HepG2 (cell line): ENCODE measurements around the gene LMF2. TPM values are rescaled to one million over a fixed set of nuclear protein-coding genes. Genes with fewer than 3 reads are reported as not detected.

Experiments
- ATAC-seq: fragments of 200-7000 bp; cut with Tn5 transposase; 3 replicates; pipeline ENCODE4 v1.9.1; 2020; ENCODE audit warnings: mild to moderate bottlenecking, moderate library complexity
- BruUV-seq: library from RNA; stranded (reverse); fragments of 400-500 nt; replicated peaks from 2 replicates; lab custom pipeline; 2021; lab: Mats Ljungman, UMichigan
- CTCF ChIA-PET: fragments of 300-600 bp; formaldehyde crosslinking; extraction: SDS; loops from one replicate; lab custom pipeline; 2021; ENCODE audit warnings: low total read pairs, inconsistent platforms, low intra/inter-chr PET ratio; lab: Yijun Ruan, JAX
- POLR2A ChIA-PET: fragments of 350-600 bp; sonication (Branson Sonifier 250); formaldehyde crosslinking; loops from one replicate; lab custom pipeline; 2020; ENCODE audit warnings: antibody characterized with exemption, inconsistent platforms; lab: Yijun Ruan, JAX
- DNase-seq: peaks from one replicate; pipeline ENCODE4 v3.0.0-alpha.2; 2015; ENCODE audit warnings: low spot score
- FAIRE-seq: peaks from 3 replicates; lab custom pipeline; 2011; peaks lifted over from hg19 to GRCh38; lab: Jason Lieb, UNC
- H2AFZ ChIP-seq: one replicate; pipeline ENCODE4 v1.6.1; 2011; ENCODE audit warnings: low read length, inconsistent platforms
- H3K27ac ChIP-seq: fragments of 300-600 bp; 3 replicates; pipeline ENCODE4 v1.8.0; 2011; ENCODE audit warnings: mixed run types, mild to moderate bottlenecking, mixed read lengths, low read length, inconsistent platforms; ENCODE audit not compliant: insufficient read depth; ENCODE audit errors: extremely low read length
- H3K27me3 ChIP-seq, 2 experiments: fragments of 200-600 bp in 1 of 2; 2 replicates in 1 of 2; 3 replicates in 1 of 2; pipeline versions ENCODE4 v1.6.0 to v1.8.0; 2011; ENCODE audit warnings: low read length in 2 of 2, mild to moderate bottlenecking in 2 of 2, moderate library complexity in 2 of 2, inconsistent platforms in 1 of 2; ENCODE audit not compliant: insufficient read depth in 2 of 2, control insufficient read depth in 1 of 2
- H3K36me3 ChIP-seq, 2 experiments: fragments of 200-600 bp in 1 of 2; replicated peaks in 1 of 2; 2 replicates in 1 of 2; 3 replicates in 1 of 2; pipeline versions ENCODE4 v1.5.1 to v1.8.0; 2011; ENCODE audit warnings: low read length in 2 of 2, inconsistent platforms in 1 of 2; ENCODE audit not compliant: insufficient read depth in 2 of 2, control insufficient read depth in 1 of 2
- H3K4me1 ChIP-seq: 2 replicates; pipeline ENCODE4 v1.5.1; 2012; ENCODE audit warnings: low read length, inconsistent platforms; ENCODE audit not compliant: insufficient read depth
- H3K4me2 ChIP-seq: 2 replicates; pipeline ENCODE4 v1.6.0; 2011; ENCODE audit warnings: low read depth, low read length, inconsistent platforms
- H3K4me3 ChIP-seq, 3 experiments: fragments of 200-600 bp in 1 of 3; sonication (generic), shearing (Covaris generic) in 1 of 3; replicated peaks in 1 of 3; 2 replicates each; pipeline ENCODE4 v1.5.1; 2011 to 2016; ENCODE audit warnings: low read length in 3 of 3, inconsistent platforms in 2 of 3, low read depth in 2 of 3, mild to moderate bottlenecking in 2 of 3, control low read depth in 1 of 3, mixed read lengths in 1 of 3; ENCODE audit not compliant: insufficient read depth in 1 of 3
- H3K79me2 ChIP-seq: one replicate; pipeline ENCODE4 v1.6.1; 2011; ENCODE audit warnings: low read length, inconsistent platforms; ENCODE audit not compliant: insufficient read depth
- H3K9ac ChIP-seq: 2 replicates; pipeline ENCODE4 v1.6.0; 2011; ENCODE audit warnings: mild to moderate bottlenecking, low read depth, low read length, inconsistent platforms; ENCODE audit not compliant: insufficient read depth
- H3K9me3 ChIP-seq: 2 replicates; pipeline ENCODE4 v1.5.1; 2012; ENCODE audit warnings: mild to moderate bottlenecking, low read length
- H4K20me1 ChIP-seq: 2 replicates; pipeline ENCODE4 v1.6.0; 2011; ENCODE audit warnings: inconsistent platforms, mild to moderate bottlenecking, low read length, moderate library complexity; ENCODE audit not compliant: insufficient read depth
- HOXD1 ChIP-seq: sonication (generic); formaldehyde crosslinking; IDR thresholded peaks from 2 replicates; pipeline ENCODE4 v1.5.0; 2020; ENCODE audit warnings: missing genetic modification reagents
- JDP2 ChIP-seq: sonication (generic); formaldehyde crosslinking; IDR thresholded peaks from 2 replicates; pipeline ENCODE4 v1.8.1; 2022; ENCODE audit warnings: missing genetic modification reagents, borderline replicate concordance
- KAT8 ChIP-seq: IDR thresholded peaks from 2 replicates; pipeline ENCODE4 v1.6.1; 2016; ENCODE audit warnings: missing genetic modification reagents, missing compliant biosample characterization
- MLLT10 ChIP-seq: sonication (generic); formaldehyde crosslinking; IDR thresholded peaks from 2 replicates; pipeline ENCODE4 v1.4.0; 2020; ENCODE audit warnings: missing genetic modification reagents
- PRMT3 ChIP-seq: sonication (generic); formaldehyde crosslinking; IDR thresholded peaks from 2 replicates; pipeline ENCODE4 v1.8.1; 2022; ENCODE audit warnings: low read depth, mild to moderate bottlenecking, moderate library complexity, missing genetic modification reagents, borderline replicate concordance
- SMC3 ChIP-seq: IDR thresholded peaks from 2 replicates; pipeline ENCODE4 v1.6.1; 2011; ENCODE audit warnings: low read length, improper control_type of control experiment
- ZFP91 ChIP-seq: sonication (generic); formaldehyde crosslinking; IDR thresholded peaks from 2 replicates; pipeline ENCODE4 v1.9.0; 2022; ENCODE audit warnings: missing genetic modification reagents, mild to moderate bottlenecking, borderline replicate concordance
- ZKSCAN1 ChIP-seq: fragments of 150-350 bp; IDR thresholded peaks from 2 replicates; pipeline ENCODE4 v1.6.1; 2014; ENCODE audit warnings: low read length
- ZNF296 ChIP-seq: sonication (generic); formaldehyde crosslinking; conservative IDR thresholded peaks from 2 replicates; pipeline ENCODE4 v1.5.0; 2020; ENCODE audit warnings: mild to moderate bottlenecking, missing genetic modification reagents
- ZNF75D ChIP-seq: sonication (generic); formaldehyde crosslinking; IDR thresholded peaks from 2 replicates; pipeline ENCODE4 v1.8.1; 2023; ENCODE audit warnings: missing genetic modification reagents, mild to moderate bottlenecking, borderline replicate concordance
- WGBS: methylation state at CpG from one replicate; pipeline ENCODE4 v1.1.6; 2017; ENCODE audit warnings: low lambda C conversion rate; 5-methylcytosine and 5-hydroxymethylcytosine counted together
- in situ Hi-C: cut with HindIII; loops from 2 replicates; pipeline ENCODE4 v1.10.0; 2017; ENCODE audit warnings: low pct_unique_long_range_greater_than_20kb; ENCODE audit not compliant: extremely low pct_ligation_motif_present
- intact Hi-C: fragments of 100-400 bp; cut with micrococcal nuclease; formaldehyde crosslinking; loops from one replicate; pipeline ENCODE4 v1.10.0; 2022; ENCODE audit not compliant: unreplicated experiment
- polyA plus RNA-seq, 8 experiments: library from polyadenylated mRNA; depleted of rRNA in 3 of 8; stranded (reverse) in 7 of 8; unstranded in 1 of 8; fragments of >200 nt; fragmentation: Illumina TruSeq in 4 of 8; extraction: Trizol in 4 of 8; gene quantifications; 2 replicates each; pipeline versions ENCODE4 v1.2.1 to v1.2.3, GENCODE V29; 2011 to 2016; ENCODE audit warnings: low read depth in 4 of 8, missing spikeins in 1 of 8, mixed read lengths in 1 of 8; ENCODE audit not compliant: insufficient read depth in 1 of 8
- total RNA-seq, 5 experiments: library from RNA; depleted of rRNA; stranded (reverse); fragments of >200 nt; fragmentation: Illumina TruSeq; extraction: Trizol; gene quantifications; 2 replicates each; pipeline ENCODE4 v1.2.3, GENCODE V29; 2016; ENCODE audit warnings: low read depth in 1 of 5
- TF ChIP-seq, protein P1 (sequence below): IDR thresholded peaks from 2 replicates; pipeline ENCODE4 v1.6.1; 2016; ENCODE audit warnings: low read depth, missing genetic modification reagents, missing compliant biosample characterization
- TF ChIP-seq, protein P2 (sequence below): sonication (generic); formaldehyde crosslinking; conservative IDR thresholded peaks from 2 replicates; pipeline ENCODE4 v1.4.0; 2020; ENCODE audit warnings: missing genetic modification reagents

The LMF2 gene
- total and polyA plus RNA-seq, 2 of the 13 experiments (the other 11 are each of a cell fraction or from before 2014, with no cell fraction given): 23.3 to 30.6 TPM

DNA sequence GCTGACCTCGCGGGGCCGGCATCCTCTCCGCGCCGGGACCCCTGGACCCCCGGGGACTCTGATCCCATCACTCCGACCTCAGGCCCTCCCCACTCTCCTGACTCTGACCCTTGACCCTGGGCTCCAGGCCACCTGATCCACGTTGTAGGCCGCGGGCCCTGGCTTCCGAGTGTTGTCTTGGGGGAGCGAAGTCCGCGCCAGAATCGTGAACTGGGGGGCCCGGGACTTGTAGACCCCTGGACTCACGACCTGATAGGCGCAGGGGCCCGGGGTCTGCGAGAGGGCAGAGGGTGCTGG is 23.0 kb upstream of the LMF2 start (continued):
- TF ChIP-seq, protein P1, sequence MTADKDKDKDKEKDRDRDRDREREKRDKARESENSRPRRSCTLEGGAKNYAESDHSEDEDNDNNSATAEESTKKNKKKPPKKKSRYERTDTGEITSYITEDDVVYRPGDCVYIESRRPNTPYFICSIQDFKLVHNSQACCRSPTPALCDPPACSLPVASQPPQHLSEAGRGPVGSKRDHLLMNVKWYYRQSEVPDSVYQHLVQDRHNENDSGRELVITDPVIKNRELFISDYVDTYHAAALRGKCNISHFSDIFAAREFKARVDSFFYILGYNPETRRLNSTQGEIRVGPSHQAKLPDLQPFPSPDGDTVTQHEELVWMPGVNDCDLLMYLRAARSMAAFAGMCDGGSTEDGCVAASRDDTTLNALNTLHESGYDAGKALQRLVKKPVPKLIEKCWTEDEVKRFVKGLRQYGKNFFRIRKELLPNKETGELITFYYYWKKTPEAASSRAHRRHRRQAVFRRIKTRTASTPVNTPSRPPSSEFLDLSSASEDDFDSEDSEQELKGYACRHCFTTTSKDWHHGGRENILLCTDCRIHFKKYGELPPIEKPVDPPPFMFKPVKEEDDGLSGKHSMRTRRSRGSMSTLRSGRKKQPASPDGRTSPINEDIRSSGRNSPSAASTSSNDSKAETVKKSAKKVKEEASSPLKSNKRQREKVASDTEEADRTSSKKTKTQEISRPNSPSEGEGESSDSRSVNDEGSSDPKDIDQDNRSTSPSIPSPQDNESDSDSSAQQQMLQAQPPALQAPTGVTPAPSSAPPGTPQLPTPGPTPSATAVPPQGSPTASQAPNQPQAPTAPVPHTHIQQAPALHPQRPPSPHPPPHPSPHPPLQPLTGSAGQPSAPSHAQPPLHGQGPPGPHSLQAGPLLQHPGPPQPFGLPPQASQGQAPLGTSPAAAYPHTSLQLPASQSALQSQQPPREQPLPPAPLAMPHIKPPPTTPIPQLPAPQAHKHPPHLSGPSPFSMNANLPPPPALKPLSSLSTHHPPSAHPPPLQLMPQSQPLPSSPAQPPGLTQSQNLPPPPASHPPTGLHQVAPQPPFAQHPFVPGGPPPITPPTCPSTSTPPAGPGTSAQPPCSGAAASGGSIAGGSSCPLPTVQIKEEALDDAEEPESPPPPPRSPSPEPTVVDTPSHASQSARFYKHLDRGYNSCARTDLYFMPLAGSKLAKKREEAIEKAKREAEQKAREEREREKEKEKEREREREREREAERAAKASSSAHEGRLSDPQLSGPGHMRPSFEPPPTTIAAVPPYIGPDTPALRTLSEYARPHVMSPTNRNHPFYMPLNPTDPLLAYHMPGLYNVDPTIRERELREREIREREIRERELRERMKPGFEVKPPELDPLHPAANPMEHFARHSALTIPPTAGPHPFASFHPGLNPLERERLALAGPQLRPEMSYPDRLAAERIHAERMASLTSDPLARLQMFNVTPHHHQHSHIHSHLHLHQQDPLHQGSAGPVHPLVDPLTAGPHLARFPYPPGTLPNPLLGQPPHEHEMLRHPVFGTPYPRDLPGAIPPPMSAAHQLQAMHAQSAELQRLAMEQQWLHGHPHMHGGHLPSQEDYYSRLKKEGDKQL: peak; percentile 20; the same call in 1 of the 2 replicates

- FAIRE-seq (no peak), ATAC-seq (peak; percentile 39), DNase-seq (peak; percentile 74)
- Histone ChIP-seq H4K20me1 (no peaks in the 10 kb centered on the region), H3K4me3 (peak within 1 kb of the TSS; percentile 58 to 83 (median 74); a peak in 5 of 6 replicates), H3K9ac (peak within 1 kb of the TSS; percentile 73), H3K4me1 (peaks cover 74% of the 10 kb centered on the region), H3K27ac (peak within 1 kb of the TSS; percentile 74), H3K4me2 (peak within 1 kb of the TSS; percentile 84), H2AFZ (no peak within 1 kb of the TSS), H3K27me3 (0 out of 5 replicates have a peak, but pooled peaks cover 0 to 6% of the 10 kb centered on the region in 2 experiments), H3K79me2 (peaks cover 3% of the 10 kb centered on the region), H3K36me3 (no peaks in the 10 kb centered on the region), H3K9me3 (no peaks in the 10 kb centered on the region)
- TSS peak; percentile 21 for BruUV-seq
- 4% methylated on average over 10 of the region's 92 CpGs for WGBS
- intact Hi-C loops (loop anchor here (5.0 kb wide), 1 partner anchor 32 kb away; the partner anchor contains the start of gene SYCE3), in situ Hi-C loops (loop anchor here (5.0 kb wide), 1 partner anchor 37 kb away; no protein-coding TSS in a partner anchor)
- CTCF ChIA-PET: no interaction called here
- POLR2A ChIA-PET: interaction anchor here (1.0 to 1.9 kb wide), 10 partner anchors 8 to 170 kb away, joined by 3 to 10 read pairs (median 4); partner anchors contain the start of genes CHKB, KLHDC7B, LMF2 and NCAPH2
- TF ChIP-seq JDP2 (no peak; the same call in 1 of the 2 replicates), KAT8 (CRISPR knock-in tag) (peak; percentile 35; the same call in 1 of the 2 replicates), PRMT3 (CRISPR knock-in tag) (no peak), ZNF75D (CRISPR knock-in tag) (no peak), ZFP91 (CRISPR knock-in tag) (no peak; the same call in none of the 2 replicates), ZKSCAN1 (no peak), SMC3 (no peak), ZNF296 (peak; percentile 47; the same call in 1 of the 2 replicates), MLLT10 (no peak), HOXD1 (CRISPR knock-in tag) (0 out of 2 replicates have a peak, but pooled peaks have one; percentile 36)
- TF ChIP-seq, protein P2, sequence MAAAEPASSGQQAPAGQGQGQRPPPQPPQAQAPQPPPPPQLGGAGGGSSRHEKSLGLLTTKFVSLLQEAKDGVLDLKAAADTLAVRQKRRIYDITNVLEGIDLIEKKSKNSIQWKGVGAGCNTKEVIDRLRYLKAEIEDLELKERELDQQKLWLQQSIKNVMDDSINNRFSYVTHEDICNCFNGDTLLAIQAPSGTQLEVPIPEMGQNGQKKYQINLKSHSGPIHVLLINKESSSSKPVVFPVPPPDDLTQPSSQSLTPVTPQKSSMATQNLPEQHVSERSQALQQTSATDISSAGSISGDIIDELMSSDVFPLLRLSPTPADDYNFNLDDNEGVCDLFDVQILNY: 0 out of 2 replicates have a peak, but pooled peaks have one; percentile 18
These were observed 22.5 kb upstream of the LMF2 start, which contains the start of gene TYMP for GRCh38 chr22:50529897-50530579. TSS of gene TYMP (minus strand) at chr22:50530012. CDS start at chr22:50529709, 303 bp downstream.
